ENCODE results near the gene PFKFB2.

PFKFB2 gene

DNA sequence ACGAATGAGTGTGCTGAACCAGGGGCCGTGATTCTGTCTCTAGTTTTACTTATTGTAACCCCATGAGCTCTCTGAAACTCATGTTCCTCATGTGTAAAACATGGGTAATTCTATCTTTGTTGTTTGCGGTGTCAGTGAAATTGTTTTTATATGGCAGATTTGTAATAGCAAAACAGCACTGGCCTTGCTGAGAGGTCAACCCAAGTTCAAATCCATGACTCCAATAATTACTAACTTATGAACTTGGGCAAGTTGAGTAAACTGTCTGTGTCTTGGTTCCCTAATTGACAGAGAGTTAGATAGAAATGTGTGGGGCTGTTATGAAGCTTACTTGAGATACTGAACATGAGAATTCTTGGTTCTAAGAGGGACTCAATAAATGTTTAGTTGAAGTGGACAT, 38.3 kb upstream of the PFKFB2 start:
- no peak overlapping the region for H3K27ac ChIP-seq (ENCODE audit: low read length)
- no peaks in the 10 kb centered on the region for H3K4me1 ChIP-seq (ENCODE audit: control insufficient read depth, insufficient read depth, low read length)
- H3K36me3 ChIP-seq (ENCODE audit: control insufficient read depth in 2 of 2, insufficient read depth in 2 of 2, low read length in 2 of 2) = no peaks in the 10 kb centered on the region
- H3K4me3 ChIP-seq (ENCODE audit: low read length in 2 of 2) = no peak overlapping the region
- no peaks in the 10 kb centered on the region for H3K9me3 ChIP-seq (ENCODE audit: control insufficient read depth in 2 of 2, low read length in 2 of 2)
- H3K9ac ChIP-seq (ENCODE audit: low read length in 2 of 2) = no peak overlapping the region
- H3K27me3 ChIP-seq (ENCODE audit: control insufficient read depth in 1 of 2, insufficient read depth in 2 of 2, low read length in 2 of 2) = peaks cover 2 to 10% of the 10 kb centered on the region in 2 donors

DNA sequence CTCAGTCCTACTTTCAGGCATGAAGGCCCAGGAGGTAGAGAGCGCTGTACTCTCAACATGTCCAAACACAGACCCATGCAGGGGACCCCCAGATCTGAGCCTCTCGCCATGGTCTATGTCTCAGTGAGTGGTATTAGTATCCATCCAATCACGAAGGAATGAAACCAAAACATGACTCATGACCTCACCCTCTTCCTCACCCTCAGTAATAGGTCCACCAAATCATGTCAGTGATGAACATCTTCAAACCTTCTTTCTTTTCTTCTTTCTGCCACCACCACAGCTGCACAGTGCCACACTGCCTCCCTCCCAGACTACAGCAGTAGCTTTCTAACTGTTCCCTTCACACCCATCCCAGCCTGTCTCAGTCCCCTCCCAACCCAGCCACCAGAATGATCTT, 37.3 kb upstream of the PFKFB2 start:
- no peaks in the 10 kb centered on the region for H3K4me1 ChIP-seq (ENCODE audit: control insufficient read depth, insufficient read depth, low read length)
- no peak overlapping the region for H3K4me3 ChIP-seq (ENCODE audit: low read length in 2 of 2)
- H3K36me3 ChIP-seq (ENCODE audit: control insufficient read depth in 2 of 2, insufficient read depth in 2 of 2, low read length in 2 of 2) = no peaks in the 10 kb centered on the region
- H3K27me3 ChIP-seq (ENCODE audit: control insufficient read depth in 1 of 2, insufficient read depth in 2 of 2, low read length in 2 of 2) = peaks cover 5 to 10% of the 10 kb centered on the region in 2 donors
- H3K9ac ChIP-seq (ENCODE audit: low read length in 2 of 2) = no peak overlapping the region
- H3K27ac ChIP-seq (ENCODE audit: low read length) = no peak overlapping the region
- H3K9me3 ChIP-seq (ENCODE audit: control insufficient read depth in 2 of 2, low read length in 2 of 2) = no peaks in the 10 kb centered on the region

DNA sequence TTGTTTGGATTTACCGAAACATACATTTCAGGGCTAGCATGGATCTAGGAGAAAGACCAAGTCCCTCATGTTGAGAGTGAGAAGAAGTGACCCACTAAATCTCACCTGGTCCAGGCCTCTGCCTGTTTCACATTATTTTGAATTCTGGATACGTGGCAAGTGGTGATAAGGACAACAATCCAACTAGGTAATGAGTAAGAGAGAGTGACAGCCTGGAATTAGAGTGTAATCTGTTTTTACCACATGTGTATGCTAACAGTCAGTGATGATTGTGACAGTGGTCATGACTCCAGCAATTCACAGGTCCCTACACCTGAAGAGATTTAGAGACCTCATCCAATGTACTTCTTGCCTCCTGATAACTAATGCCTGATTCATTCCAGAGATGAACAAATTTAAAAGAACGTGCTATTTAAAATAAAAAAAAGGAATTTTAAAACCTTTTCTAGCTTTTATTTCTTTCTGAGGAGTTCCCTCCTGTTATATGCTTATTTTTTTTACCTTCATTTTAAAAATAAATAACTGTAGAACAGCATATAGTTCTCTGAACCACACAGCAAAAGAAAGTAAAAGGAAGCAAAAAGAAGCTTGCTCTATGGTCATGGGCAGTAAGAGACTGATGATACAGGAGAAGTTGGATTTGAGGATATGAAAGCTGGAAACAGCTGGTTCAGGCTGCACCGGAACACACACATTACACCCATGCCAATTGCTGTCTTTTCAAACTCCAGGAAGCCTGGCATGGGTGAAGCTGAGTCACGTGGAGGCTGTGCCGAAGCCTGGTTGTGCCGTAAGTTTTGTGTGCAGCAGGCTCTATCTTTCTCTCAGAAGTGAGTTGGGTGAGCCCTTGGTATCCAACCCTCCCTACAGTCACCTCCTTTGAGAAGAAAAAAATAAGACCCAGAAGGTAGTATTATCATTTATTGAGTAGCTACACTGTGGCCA, 35.2 kb upstream of the PFKFB2 start:
- Histone ChIP-seq H3K9me3 (ENCODE audit: control insufficient read depth in 2 of 2, low read length in 2 of 2) (no peaks in the 10 kb centered on the region), H3K36me3 (ENCODE audit: control insufficient read depth in 2 of 2, insufficient read depth in 2 of 2, low read length in 2 of 2) (no peaks in the 10 kb centered on the region), H3K27me3 (ENCODE audit: control insufficient read depth in 1 of 2, insufficient read depth in 2 of 2, low read length in 2 of 2) (peaks cover 5 to 10% of the 10 kb centered on the region in 2 donors), H3K27ac (ENCODE audit: low read length) (no peak overlapping the region), H3K4me3 (ENCODE audit: low read length in 2 of 2) (no peak overlapping the region), H3K9ac (ENCODE audit: low read length in 2 of 2) (no peak overlapping the region), H3K4me1 (ENCODE audit: control insufficient read depth, insufficient read depth, low read length) (peaks cover 3% of the 10 kb centered on the region)

DNA sequence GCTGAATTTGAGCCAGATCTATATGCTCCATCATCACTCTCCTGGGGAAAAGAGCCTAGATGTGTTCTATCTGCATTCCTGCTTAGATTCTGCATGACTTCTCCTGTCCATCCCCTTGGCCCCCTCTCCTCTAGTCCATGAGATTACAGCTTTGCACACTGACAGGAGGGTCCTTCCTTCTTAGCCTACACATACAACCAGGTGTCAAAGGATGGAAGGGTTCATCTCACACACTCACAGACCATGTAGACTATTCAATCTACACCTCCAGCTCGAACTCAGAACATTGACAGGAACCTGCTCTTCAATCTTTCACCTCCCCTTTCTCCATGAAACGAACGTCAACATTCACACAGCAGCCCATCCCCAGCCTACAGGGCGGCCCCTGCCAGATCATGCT, 34.4 kb upstream of the PFKFB2 start:
- Histone ChIP-seq H3K4me1 (ENCODE audit: control insufficient read depth, insufficient read depth, low read length) (peaks cover 3% of the 10 kb centered on the region), H3K27me3 (ENCODE audit: control insufficient read depth in 1 of 2, insufficient read depth in 2 of 2, low read length in 2 of 2) (peaks cover 5 to 10% of the 10 kb centered on the region in 2 donors), H3K9me3 (ENCODE audit: control insufficient read depth in 2 of 2, low read length in 2 of 2) (no peaks in the 10 kb centered on the region), H3K36me3 (ENCODE audit: control insufficient read depth in 2 of 2, insufficient read depth in 2 of 2, low read length in 2 of 2) (no peaks in the 10 kb centered on the region), H3K4me3 (ENCODE audit: low read length in 2 of 2) (no peak overlapping the region), H3K9ac (ENCODE audit: low read length in 2 of 2) (no peak overlapping the region), H3K27ac (ENCODE audit: low read length) (no peak overlapping the region)

DNA sequence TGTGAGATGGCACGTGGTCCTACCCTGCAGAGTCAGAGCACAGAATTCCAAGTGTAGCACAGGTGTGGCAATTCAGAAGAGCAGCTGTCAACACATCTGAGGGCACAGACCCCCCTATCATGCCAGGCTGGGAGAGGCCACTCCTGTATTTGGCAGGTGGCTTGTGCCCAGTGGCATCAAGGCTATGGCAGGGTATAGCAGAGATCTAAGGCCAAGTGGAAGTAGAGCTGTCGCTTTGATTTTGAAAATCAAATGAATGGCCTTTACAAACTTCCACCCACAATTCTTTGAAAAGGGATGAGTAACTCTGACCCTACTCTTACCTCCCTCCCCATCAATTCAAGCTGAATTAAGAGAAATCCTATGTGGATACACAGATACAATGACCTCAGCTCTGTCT, 33.9 kb upstream of the PFKFB2 start:
- H3K36me3 ChIP-seq (ENCODE audit: control insufficient read depth in 2 of 2, insufficient read depth in 2 of 2, low read length in 2 of 2) = no peaks in the 10 kb centered on the region
- H3K27ac ChIP-seq (ENCODE audit: low read length) = no peak overlapping the region
- no peak overlapping the region for H3K9ac ChIP-seq (ENCODE audit: low read length in 2 of 2)
- peaks cover 5% of the 10 kb centered on the region for H3K4me1 ChIP-seq (ENCODE audit: control insufficient read depth, insufficient read depth, low read length)
- no peaks in the 10 kb centered on the region for H3K9me3 ChIP-seq (ENCODE audit: control insufficient read depth in 2 of 2, low read length in 2 of 2)
- H3K4me3 ChIP-seq (ENCODE audit: low read length in 2 of 2) = no peak overlapping the region
- peaks cover 5 to 10% of the 10 kb centered on the region in 2 donors for H3K27me3 ChIP-seq (ENCODE audit: control insufficient read depth in 1 of 2, insufficient read depth in 2 of 2, low read length in 2 of 2)

DNA sequence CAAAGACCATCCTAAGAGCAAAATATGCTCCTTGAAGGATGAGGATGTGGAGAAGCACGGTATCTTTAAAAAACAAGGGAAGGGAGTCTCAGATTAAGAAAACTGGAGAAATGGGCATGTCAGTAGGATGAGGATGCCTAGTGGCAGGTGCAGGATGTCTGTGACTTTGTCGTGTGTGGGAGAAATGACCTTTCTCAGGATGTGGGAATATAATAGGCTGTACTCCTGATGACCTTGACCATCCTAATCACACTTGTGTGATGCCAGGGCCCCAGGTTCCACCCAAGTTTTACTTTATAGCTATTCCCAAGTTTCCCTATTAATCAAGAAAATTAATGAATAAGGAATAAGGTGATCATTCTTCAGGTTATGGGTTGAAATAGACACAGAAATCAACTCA, 33.4 kb upstream of the PFKFB2 start:
- H3K4me3 ChIP-seq (ENCODE audit: low read length in 2 of 2) = no peak overlapping the region
- H3K9ac ChIP-seq (ENCODE audit: low read length in 2 of 2) = no peak overlapping the region
- H3K4me1 ChIP-seq (ENCODE audit: control insufficient read depth, insufficient read depth, low read length) = peaks cover 10% of the 10 kb centered on the region
- no peak overlapping the region for H3K27ac ChIP-seq (ENCODE audit: low read length)
- no peaks in the 10 kb centered on the region for H3K36me3 ChIP-seq (ENCODE audit: control insufficient read depth in 2 of 2, insufficient read depth in 2 of 2, low read length in 2 of 2)
- H3K9me3 ChIP-seq (ENCODE audit: control insufficient read depth in 2 of 2, low read length in 2 of 2) = no peaks in the 10 kb centered on the region
- peaks cover 5 to 10% of the 10 kb centered on the region in 2 donors for H3K27me3 ChIP-seq (ENCODE audit: control insufficient read depth in 1 of 2, insufficient read depth in 2 of 2, low read length in 2 of 2)

DNA sequence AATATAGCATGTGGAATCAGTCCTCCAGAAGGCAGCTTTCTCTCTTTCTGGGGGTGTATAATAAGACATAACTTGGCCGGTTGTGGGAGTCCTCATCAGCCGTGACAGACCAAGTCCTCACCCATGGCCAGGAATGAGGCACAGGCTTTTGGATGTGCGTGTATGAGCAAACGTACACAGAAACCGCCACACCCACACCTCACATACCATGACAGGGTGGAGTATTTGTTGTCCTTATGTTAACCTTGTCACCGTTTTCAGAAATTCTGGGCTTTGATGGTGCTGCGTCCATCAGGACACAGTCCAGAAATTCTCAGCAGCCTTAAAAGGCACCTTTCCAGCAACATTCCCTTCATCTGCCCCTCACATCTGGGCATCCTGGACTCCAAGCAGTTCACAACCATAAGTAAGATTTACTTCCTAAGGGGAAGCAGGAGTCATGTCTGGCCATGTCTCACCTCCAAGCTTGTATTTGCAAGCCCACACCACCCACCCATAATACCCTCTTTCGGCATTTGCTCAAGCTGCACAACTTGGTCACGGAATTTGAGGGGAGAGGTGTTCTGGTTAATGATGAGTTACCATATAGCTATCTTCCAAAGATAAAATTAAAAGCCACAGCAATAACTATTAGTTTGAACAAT, 32.9 kb upstream of the PFKFB2 start:
- Histone ChIP-seq H3K36me3 (ENCODE audit: control insufficient read depth in 2 of 2, insufficient read depth in 2 of 2, low read length in 2 of 2) (no peaks in the 10 kb centered on the region), H3K4me3 (ENCODE audit: low read length in 2 of 2) (no peak overlapping the region), H3K9me3 (ENCODE audit: control insufficient read depth in 2 of 2, low read length in 2 of 2) (no peaks in the 10 kb centered on the region), H3K4me1 (ENCODE audit: control insufficient read depth, insufficient read depth, low read length) (peaks cover 14% of the 10 kb centered on the region), H3K27me3 (ENCODE audit: control insufficient read depth in 1 of 2, insufficient read depth in 2 of 2, low read length in 2 of 2) (peaks cover 5 to 7% of the 10 kb centered on the region in 2 donors), H3K27ac (ENCODE audit: low read length) (no peak overlapping the region), H3K9ac (ENCODE audit: low read length in 2 of 2) (no peak overlapping the region)

DNA sequence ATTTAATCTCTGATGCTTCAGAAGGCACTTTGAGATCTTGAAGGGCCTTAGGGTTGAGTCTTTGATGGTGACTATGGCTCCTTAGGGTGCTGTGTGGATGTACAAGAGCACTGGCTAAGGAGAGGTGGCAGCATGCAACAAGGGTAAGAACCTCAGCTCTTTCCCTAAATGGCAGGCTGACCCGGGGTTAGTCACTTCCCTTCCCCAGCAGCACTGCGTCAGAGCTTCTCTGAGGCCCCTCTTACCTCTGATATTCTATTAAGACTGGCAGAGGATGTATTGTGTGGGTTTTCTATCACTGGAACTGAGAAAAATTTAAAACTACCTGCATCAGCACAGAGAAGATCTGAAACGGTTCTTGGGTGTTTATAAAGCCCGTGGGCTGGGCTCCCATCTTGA, 32.4 kb upstream of the PFKFB2 start:
- Histone ChIP-seq H3K4me1 (ENCODE audit: control insufficient read depth, insufficient read depth, low read length) (peaks cover 19% of the 10 kb centered on the region), H3K9me3 (ENCODE audit: control insufficient read depth in 2 of 2, low read length in 2 of 2) (no peaks in the 10 kb centered on the region), H3K36me3 (ENCODE audit: control insufficient read depth in 2 of 2, insufficient read depth in 2 of 2, low read length in 2 of 2) (no peaks in the 10 kb centered on the region), H3K27ac (ENCODE audit: low read length) (no peak overlapping the region), H3K4me3 (ENCODE audit: low read length in 2 of 2) (no peak overlapping the region), H3K9ac (ENCODE audit: low read length in 2 of 2) (no peak overlapping the region), H3K27me3 (ENCODE audit: control insufficient read depth in 1 of 2, insufficient read depth in 2 of 2, low read length in 2 of 2) (peaks cover 4 to 5% of the 10 kb centered on the region in 2 donors)

DNA sequence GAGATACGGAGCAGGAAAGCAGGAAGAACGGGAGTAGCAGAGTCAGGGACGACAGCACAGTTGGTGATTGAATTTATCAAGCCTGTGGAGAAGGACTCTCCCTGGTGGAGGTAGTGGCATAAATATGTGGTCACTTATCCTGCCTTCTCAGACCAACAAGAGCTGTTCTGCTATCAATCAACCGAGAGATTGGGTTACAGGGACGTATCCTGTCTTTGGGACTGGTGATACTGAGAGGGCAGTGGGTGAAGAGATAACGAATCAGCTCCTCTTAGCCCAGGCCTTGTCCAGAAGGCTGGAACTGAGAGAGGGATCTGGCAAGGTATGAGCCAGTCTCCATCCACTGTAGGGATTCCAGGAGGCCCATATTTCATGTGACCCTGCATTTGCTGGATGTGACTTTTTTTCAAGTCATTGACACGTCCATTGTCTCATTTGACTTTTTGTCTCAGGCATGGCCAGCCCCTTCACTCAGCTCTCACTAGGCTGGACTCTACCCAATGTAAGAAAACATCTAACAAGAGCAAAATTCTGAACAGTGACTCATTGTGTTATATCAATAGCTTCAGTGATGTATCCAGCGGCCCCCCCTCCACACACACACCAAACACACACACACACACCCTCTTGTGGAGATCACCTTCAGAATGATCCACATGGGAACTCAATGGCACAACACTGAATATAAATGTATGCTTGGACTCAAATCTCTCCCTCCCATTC, 31.8 kb upstream of the PFKFB2 start:
- H3K4me3 ChIP-seq (ENCODE audit: low read length in 2 of 2) = no peak overlapping the region
- peaks cover 24% of the 10 kb centered on the region for H3K4me1 ChIP-seq (ENCODE audit: control insufficient read depth, insufficient read depth, low read length)
- peaks cover 4 to 5% of the 10 kb centered on the region in 2 donors for H3K27me3 ChIP-seq (ENCODE audit: control insufficient read depth in 1 of 2, insufficient read depth in 2 of 2, low read length in 2 of 2)
- no peak overlapping the region for H3K27ac ChIP-seq (ENCODE audit: low read length)
- no peak overlapping the region for H3K9ac ChIP-seq (ENCODE audit: low read length in 2 of 2)
- H3K9me3 ChIP-seq (ENCODE audit: control insufficient read depth in 2 of 2, low read length in 2 of 2) = no peaks in the 10 kb centered on the region
- H3K36me3 ChIP-seq (ENCODE audit: control insufficient read depth in 2 of 2, insufficient read depth in 2 of 2, low read length in 2 of 2) = no peaks in the 10 kb centered on the region

DNA sequence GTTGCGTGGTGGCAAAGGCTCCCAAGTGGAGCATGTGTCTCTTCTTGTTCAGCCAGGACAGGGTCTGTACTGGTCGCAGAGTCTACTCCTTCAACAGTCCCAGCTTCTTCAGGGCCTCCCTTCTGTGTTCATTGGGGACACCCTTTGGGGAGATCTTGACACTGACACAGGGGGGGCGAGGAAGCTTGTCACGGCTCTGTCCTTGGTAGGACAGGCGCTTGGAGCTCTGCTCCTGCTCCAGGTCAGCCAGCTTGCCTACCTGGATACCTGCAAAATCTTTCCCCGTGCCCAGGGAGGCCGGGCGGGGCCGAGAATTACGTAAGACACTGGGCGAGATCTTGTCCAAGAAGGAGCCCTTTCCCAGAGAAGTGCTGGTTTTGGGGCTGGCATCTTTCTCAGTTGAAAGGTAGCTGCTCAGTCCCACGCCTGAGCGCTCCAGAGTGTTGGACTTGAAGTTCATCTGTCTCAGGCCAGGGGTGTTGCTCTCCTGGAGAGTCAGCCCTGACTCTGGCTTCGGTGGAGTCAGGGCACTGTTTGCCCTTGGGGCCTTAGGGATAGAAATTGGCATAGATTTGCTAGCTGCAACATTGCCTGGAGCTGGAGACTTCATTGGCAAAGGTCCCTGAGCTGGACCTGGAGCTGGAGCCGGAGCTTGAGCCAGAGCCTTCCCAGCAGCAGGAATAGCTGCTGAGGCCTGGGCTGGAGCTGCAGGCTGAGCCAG, 31.0 kb upstream of the PFKFB2 start:
- Histone ChIP-seq H3K9ac (ENCODE audit: low read length in 2 of 2) (no peak overlapping the region), H3K27ac (ENCODE audit: low read length) (no peak overlapping the region), H3K27me3 (ENCODE audit: control insufficient read depth in 1 of 2, insufficient read depth in 2 of 2, low read length in 2 of 2) (peaks cover 4 to 5% of the 10 kb centered on the region in 2 donors), H3K4me1 (ENCODE audit: control insufficient read depth, insufficient read depth, low read length) (peaks cover 25% of the 10 kb centered on the region), H3K9me3 (ENCODE audit: control insufficient read depth in 2 of 2, low read length in 2 of 2) (no peaks in the 10 kb centered on the region), H3K36me3 (ENCODE audit: control insufficient read depth in 2 of 2, insufficient read depth in 2 of 2, low read length in 2 of 2) (no peaks in the 10 kb centered on the region), H3K4me3 (ENCODE audit: low read length in 2 of 2) (no peak overlapping the region)
